SK-N-SH (cell line): ENCODE measurements around the gene DOK6. TPM values are rescaled to one million over a fixed set of nuclear protein-coding genes. Genes with fewer than 3 reads are reported as not detected.

Experiments
- CTCF ChIA-PET: fragments of 300-600, 350-600 bp; formaldehyde crosslinking; extraction: SDS; loops from one replicate; lab custom pipeline; 2021; lab: Yijun Ruan, JAX
- POLR2A ChIA-PET: fragments of 350-600 bp; sonication (Branson Sonifier 250); formaldehyde crosslinking; extraction: SDS; loops from one replicate; lab custom pipeline; 2020; ENCODE audit warnings: antibody characterized with exemption, inconsistent platforms; lab: Yijun Ruan, JAX
- DNase-seq: peaks from one replicate; pipeline ENCODE4 v3.0.0; 2012
- H2AFZ ChIP-seq: fragments of 200-600 bp; sonication (generic); 2 replicates; pipeline ENCODE4 v1.8.1; 2016; ENCODE audit warnings: antibody characterized with exemption, mild to moderate bottlenecking, low read depth
- H3F3A ChIP-seq: fragments of 200-600 bp; sonication (generic); replicated peaks from 2 replicates; pipeline ENCODE3; 2016; ENCODE audit warnings: antibody characterized with exemption, mild to moderate bottlenecking; ENCODE audit not compliant: insufficient read depth
- H3K27ac ChIP-seq, 2 experiments: fragments of 200-500 bp in 1 of 2; fragments of 200-600 bp in 1 of 2; sonication (Bioruptor generic) in 1 of 2; sonication (generic), shearing (Covaris generic) in 1 of 2; 2 replicates each; pipeline versions ENCODE4 v1.5.1 to v1.6.1; 2014 to 2016; ENCODE audit warnings: low read depth in 2 of 2, inconsistent platforms in 1 of 2, low read length in 1 of 2, mild to moderate bottlenecking in 1 of 2, mixed read lengths in 1 of 2
- H3K27me3 ChIP-seq: fragments of 200-600 bp; sonication (generic), shearing (Covaris generic); 2 replicates; pipeline ENCODE4 v1.6.1; 2016; ENCODE audit warnings: mixed run types; ENCODE audit not compliant: insufficient read depth
- H3K36me3 ChIP-seq, 2 experiments: fragments of 200-500 bp in 1 of 2; fragments of 200-600 bp in 1 of 2; sonication (Bioruptor generic) in 1 of 2; sonication (generic) in 1 of 2; replicated peaks in 1 of 2; 2 replicates each; pipeline versions ENCODE3 to v1.5.1; 2014 to 2016; ENCODE audit warnings: low read length in 1 of 2, mild to moderate bottlenecking in 1 of 2; ENCODE audit not compliant: insufficient read depth in 2 of 2, control insufficient read depth in 1 of 2
- H3K4me1 ChIP-seq, 2 experiments: fragments of 200-500 bp in 1 of 2; fragments of 200-600 bp in 1 of 2; sonication (Bioruptor generic) in 1 of 2; sonication (generic), shearing (Covaris generic) in 1 of 2; 2 replicates each; pipeline versions ENCODE4 v1.5.1 to v1.6.1; 2014 to 2016; ENCODE audit warnings: low read depth in 1 of 2, low read length in 1 of 2, mixed run types in 1 of 2; ENCODE audit not compliant: insufficient read depth in 2 of 2, control insufficient read depth in 1 of 2
- H3K4me2 ChIP-seq: fragments of 200-600 bp; sonication (generic), shearing (Covaris generic); 2 replicates; pipeline ENCODE4 v1.6.1; 2017; ENCODE audit warnings: mixed run types
- H3K4me3 ChIP-seq, 2 experiments: fragments of 200-500 bp in 1 of 2; fragments of 200-600 bp in 1 of 2; sonication (Bioruptor generic) in 1 of 2; sonication (generic), shearing (Covaris generic) in 1 of 2; 2 replicates each; pipeline versions ENCODE4 v1.5.1 to v1.8.1; 2014 to 2016; ENCODE audit warnings: low read depth in 2 of 2, inconsistent platforms in 1 of 2, low read length in 1 of 2, mild to moderate bottlenecking in 1 of 2, mixed read lengths in 1 of 2, moderate library complexity in 1 of 2
- H3K79me2 ChIP-seq: fragments of 200-600 bp; sonication (generic); 2 replicates; pipeline ENCODE4 v1.8.1; 2017; ENCODE audit warnings: mild to moderate bottlenecking; ENCODE audit not compliant: insufficient read depth
- H3K9ac ChIP-seq: fragments of 200-600 bp; sonication (generic); 2 replicates; pipeline ENCODE4 v1.6.1; 2017; ENCODE audit warnings: mixed run types
- H3K9me2 ChIP-seq: fragments of 200-600 bp; sonication (generic); 2 replicates; pipeline ENCODE4 v1.6.1; 2017; ENCODE audit warnings: mixed run types
- H3K9me3 ChIP-seq: fragments of 200-600 bp; sonication (generic); 2 replicates; pipeline ENCODE4 v1.6.1; 2017; ENCODE audit warnings: mixed run types, mild to moderate bottlenecking, moderate library complexity
- H4K20me1 ChIP-seq: fragments of 200-600 bp; sonication (generic); 2 replicates; pipeline ENCODE4 v1.6.1; 2017; ENCODE audit warnings: mild to moderate bottlenecking, mixed run types; ENCODE audit not compliant: insufficient read depth
- CHD2 ChIP-seq: fragments of 150-350 bp; IDR thresholded peaks from 2 replicates; pipeline ENCODE4 v1.6.1; 2018; ENCODE audit warnings: low read length; ENCODE audit not compliant: partially characterized antibody
- FOSL2 ChIP-seq: IDR thresholded peaks from 2 replicates; pipeline ENCODE4 v1.4.0; 2012; ENCODE audit warnings: low read depth, mild to moderate bottlenecking, moderate library complexity, borderline replicate concordance
- FOXM1 ChIP-seq: IDR thresholded peaks from 2 replicates; pipeline ENCODE4 v1.4.0; 2012; ENCODE audit warnings: low read depth, mild to moderate bottlenecking
- GABPA ChIP-seq: IDR thresholded peaks from 2 replicates; pipeline ENCODE4 v1.4.0; 2012; ENCODE audit warnings: low read depth, mild to moderate bottlenecking
- JUND ChIP-seq: IDR thresholded peaks from 2 replicates; pipeline ENCODE4 v1.4.0; 2012
- MXI1 ChIP-seq: IDR thresholded peaks from 2 replicates; pipeline ENCODE4 v1.6.1; 2012; ENCODE audit warnings: mild to moderate bottlenecking, low read depth, low read length, improper control_type of control experiment
- NFIC ChIP-seq: IDR thresholded peaks from 2 replicates; pipeline ENCODE4 v1.4.0; 2012; ENCODE audit warnings: borderline replicate concordance
- RCOR1 ChIP-seq: fragments of 150-350 bp; IDR thresholded peaks from 2 replicates; pipeline ENCODE4 v1.6.1; 2017; ENCODE audit warnings: antibody characterized with exemption, low read length
- RFX5 ChIP-seq: IDR thresholded peaks from 2 replicates; pipeline ENCODE4 v1.6.1; 2012; ENCODE audit warnings: mild to moderate bottlenecking, improper control_type of control experiment, low read length
- SIN3A ChIP-seq: IDR thresholded peaks from 2 replicates; pipeline ENCODE4 v1.6.1; 2012; ENCODE audit warnings: low read depth, mild to moderate bottlenecking, low read length, moderate library complexity, borderline replicate concordance
- SMC3 ChIP-seq: IDR thresholded peaks from 2 replicates; pipeline ENCODE4 v1.6.1; 2012; ENCODE audit warnings: low read depth, low read length, improper control_type of control experiment
- TCF12 ChIP-seq: IDR thresholded peaks from 2 replicates; pipeline ENCODE4 v1.4.0; 2012
- TEAD4 ChIP-seq: IDR thresholded peaks from 2 replicates; pipeline ENCODE4 v1.4.0; 2012; ENCODE audit warnings: mild to moderate bottlenecking, borderline replicate concordance; ENCODE audit not compliant: insufficient read depth
- WGBS: methylation state at CpG from one replicate; pipeline ENCODE4 v1.1.6; 2017; ENCODE audit warnings: low lambda C conversion rate; 5-methylcytosine and 5-hydroxymethylcytosine counted together
- polyA plus RNA-seq, 3 experiments: library from polyadenylated mRNA; depleted of rRNA; stranded (reverse); fragments of >200 nt; gene quantifications; 2 replicates each; pipeline ENCODE4 v1.2.3, GENCODE V29; 2012
- TF ChIP-seq, protein P1 (sequence below): IDR thresholded peaks from 2 replicates; pipeline ENCODE4 v1.4.0; 2012; ENCODE audit warnings: low read depth
- TF ChIP-seq, protein P2 (sequence below): fragments of 150-350 bp; IDR thresholded peaks from 2 replicates; pipeline ENCODE4 v1.6.1; 2017; ENCODE audit warnings: antibody characterized with exemption, low read length, low read depth, borderline replicate concordance
- TF ChIP-seq, protein P3 (sequence below): IDR thresholded peaks from 2 replicates; pipeline ENCODE4 v1.4.0; 2012; ENCODE audit warnings: low read depth, borderline replicate concordance
- TF ChIP-seq, protein P4 (sequence below): fragments of 200-600 bp; sonication (generic); IDR thresholded peaks from 2 replicates; pipeline ENCODE4 v1.6.1; 2017; ENCODE audit warnings: antibody characterized with exemption, mild to moderate bottlenecking, moderate library complexity

The DOK6 gene
- polyA plus RNA-seq, 1 of the 3 experiments (the other 2 are of a cell fraction): 3.9 TPM

DNA sequence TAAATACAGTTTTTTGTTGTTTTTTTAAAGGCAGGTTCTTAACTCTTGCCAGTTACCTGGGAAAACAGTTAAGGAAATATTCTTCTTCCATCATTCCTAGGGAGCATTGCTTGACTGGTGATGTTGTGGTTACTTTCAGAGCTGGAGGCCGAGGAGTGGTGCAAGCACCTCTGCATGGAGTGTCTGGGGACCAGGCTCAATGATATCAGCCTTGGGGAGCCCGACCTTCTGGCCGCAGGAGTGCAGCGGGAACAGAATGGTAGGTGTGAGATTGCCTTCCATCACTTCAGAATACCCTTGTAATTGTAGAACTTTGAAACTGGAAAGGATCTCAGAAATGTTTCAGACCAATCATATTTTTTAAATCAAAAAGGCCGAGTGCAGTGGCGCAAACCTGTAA lies 276.9 kb downstream of the DOK6 start (continued):
- TF ChIP-seq NFIC (no peak), RFX5 (no peak)
- TF ChIP-seq, protein P1, sequence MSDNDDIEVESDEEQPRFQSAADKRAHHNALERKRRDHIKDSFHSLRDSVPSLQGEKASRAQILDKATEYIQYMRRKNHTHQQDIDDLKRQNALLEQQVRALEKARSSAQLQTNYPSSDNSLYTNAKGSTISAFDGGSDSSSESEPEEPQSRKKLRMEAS: no peak

DNA sequence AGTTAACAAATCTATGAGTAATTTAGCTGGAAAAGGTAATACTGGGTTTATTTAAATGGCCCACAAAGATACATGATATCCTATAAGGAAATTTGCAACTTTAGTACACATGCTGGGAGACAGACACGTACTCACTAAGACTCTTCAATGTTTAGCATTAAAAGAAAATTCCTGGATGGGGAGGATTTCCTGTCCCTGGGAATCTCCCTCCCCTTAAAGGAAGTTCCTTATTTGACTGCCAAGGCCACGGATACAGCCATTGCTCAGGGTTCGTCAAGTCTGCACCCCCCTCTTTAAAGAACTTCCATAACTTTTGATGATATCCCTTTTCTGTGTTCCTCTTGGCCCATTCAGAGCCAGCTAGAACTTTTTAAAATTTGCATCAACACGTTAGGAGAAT lies 279.4 kb downstream of the DOK6 start:
- ChIA-PET POLR2A (no interaction called here), CTCF (interaction anchor here (1.4 kb wide), 1 partner anchor 9 kb away, joined by 3 read pairs; no protein-coding TSS in a partner anchor)
- Histone ChIP-seq H3K4me3 (no peak overlapping the region), H3K27me3 (no peaks in the 10 kb centered on the region), H3K9me3 (no peaks in the 10 kb centered on the region), H3K9me2 (no peaks in the 10 kb centered on the region), H4K20me1 (no peaks in the 10 kb centered on the region), H3K4me2 (no peak overlapping the region), H3F3A (no peaks in the 10 kb centered on the region), H3K27ac (no peak overlapping the region), H3K9ac (no peak overlapping the region)
- DNase-seq: no peak
- WGBS: 93% methylated on average over 4 of the region's 4 CpGs
- TF ChIP-seq, protein P2, sequence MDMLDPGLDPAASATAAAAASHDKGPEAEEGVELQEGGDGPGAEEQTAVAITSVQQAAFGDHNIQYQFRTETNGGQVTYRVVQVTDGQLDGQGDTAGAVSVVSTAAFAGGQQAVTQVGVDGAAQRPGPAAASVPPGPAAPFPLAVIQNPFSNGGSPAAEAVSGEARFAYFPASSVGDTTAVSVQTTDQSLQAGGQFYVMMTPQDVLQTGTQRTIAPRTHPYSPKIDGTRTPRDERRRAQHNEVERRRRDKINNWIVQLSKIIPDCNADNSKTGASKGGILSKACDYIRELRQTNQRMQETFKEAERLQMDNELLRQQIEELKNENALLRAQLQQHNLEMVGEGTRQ: no peak
- TF ChIP-seq NFIC (no peak), RCOR1 (no peak), MXI1 (no peak), FOSL2 (no peak), RFX5 (no peak), SMC3 (no peak), GABPA (no peak), TEAD4 (no peak), FOXM1 (no peak), JUND (no peak), CHD2 (no peak), SIN3A (no peak), TCF12 (no peak)
- TF ChIP-seq, protein P3, sequence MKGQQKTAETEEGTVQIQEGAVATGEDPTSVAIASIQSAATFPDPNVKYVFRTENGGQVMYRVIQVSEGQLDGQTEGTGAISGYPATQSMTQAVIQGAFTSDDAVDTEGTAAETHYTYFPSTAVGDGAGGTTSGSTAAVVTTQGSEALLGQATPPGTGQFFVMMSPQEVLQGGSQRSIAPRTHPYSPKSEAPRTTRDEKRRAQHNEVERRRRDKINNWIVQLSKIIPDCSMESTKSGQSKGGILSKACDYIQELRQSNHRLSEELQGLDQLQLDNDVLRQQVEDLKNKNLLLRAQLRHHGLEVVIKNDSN: no peak
- TF ChIP-seq, protein P1: no peak
- TF ChIP-seq, protein P4, sequence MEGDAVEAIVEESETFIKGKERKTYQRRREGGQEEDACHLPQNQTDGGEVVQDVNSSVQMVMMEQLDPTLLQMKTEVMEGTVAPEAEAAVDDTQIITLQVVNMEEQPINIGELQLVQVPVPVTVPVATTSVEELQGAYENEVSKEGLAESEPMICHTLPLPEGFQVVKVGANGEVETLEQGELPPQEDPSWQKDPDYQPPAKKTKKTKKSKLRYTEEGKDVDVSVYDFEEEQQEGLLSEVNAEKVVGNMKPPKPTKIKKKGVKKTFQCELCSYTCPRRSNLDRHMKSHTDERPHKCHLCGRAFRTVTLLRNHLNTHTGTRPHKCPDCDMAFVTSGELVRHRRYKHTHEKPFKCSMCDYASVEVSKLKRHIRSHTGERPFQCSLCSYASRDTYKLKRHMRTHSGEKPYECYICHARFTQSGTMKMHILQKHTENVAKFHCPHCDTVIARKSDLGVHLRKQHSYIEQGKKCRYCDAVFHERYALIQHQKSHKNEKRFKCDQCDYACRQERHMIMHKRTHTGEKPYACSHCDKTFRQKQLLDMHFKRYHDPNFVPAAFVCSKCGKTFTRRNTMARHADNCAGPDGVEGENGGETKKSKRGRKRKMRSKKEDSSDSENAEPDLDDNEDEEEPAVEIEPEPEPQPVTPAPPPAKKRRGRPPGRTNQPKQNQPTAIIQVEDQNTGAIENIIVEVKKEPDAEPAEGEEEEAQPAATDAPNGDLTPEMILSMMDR: no peak
- TF ChIP-seq, all 33 proteins: peak for 0
- Histone ChIP-seq H2AFZ (no peak overlapping the region), H3K4me1 (no peaks in the 10 kb centered on the region), H3K36me3 (no peaks in the 10 kb centered on the region), H3K79me2 (no peaks in the 10 kb centered on the region)
